Activated CD4-positive, alpha-beta memory T cell treated with anti-CD3 and anti-CD28 coated beads, Interleukin-2, amount 10 ng/mL, durations not matched to agents 7 days and 5 days (primary cell): ENCODE results near the gene MPG. TPM values are rescaled to one million over a fixed set of nuclear protein-coding genes. Genes with fewer than 3 reads are reported as not detected.
"Not testable (repeated sequence)": the region's sequence is repeated elsewhere in the genome, so short reads cannot be mapped to it uniquely, and the experiment has no call there.

Experiments used
- CTCF ChIA-PET: fragments of 350-600 bp; sonication (Branson Sonifier 250); formaldehyde crosslinking; loops from one replicate; lab custom pipeline; 2021; ENCODE audit warnings: antibody characterized with exemption, inconsistent platforms; lab: Charles Lee
- POLR2A ChIA-PET: fragments of 350-600 bp; sonication (Branson Sonifier 250); formaldehyde crosslinking; loops from one replicate; lab custom pipeline; 2021; ENCODE audit warnings: antibody characterized with exemption; lab: Charles Lee
- DNase-seq: peaks from one replicate; pipeline ENCODE4 v3.0.0-alpha.2; 2020
- H3K27ac Mint-ChIP-seq: one replicate; pipeline ENCODE4 v1.8.0; 2021; ENCODE audit warnings: mild to moderate bottlenecking, mixed read lengths
- H3K27me3 Mint-ChIP-seq: one replicate; pipeline ENCODE4 v1.8.0; 2021; ENCODE audit warnings: mixed read lengths
- H3K36me3 Mint-ChIP-seq: one replicate; pipeline ENCODE4 v1.8.0; 2021; ENCODE audit warnings: low read depth, mixed read lengths
- H3K4me1 Mint-ChIP-seq: one replicate; pipeline ENCODE4 v1.8.0; 2021; ENCODE audit warnings: mixed read lengths
- H3K4me3 Mint-ChIP-seq: one replicate; pipeline ENCODE4 v1.8.0; 2021; ENCODE audit warnings: mild to moderate bottlenecking, mixed read lengths
- H3K9me3 Mint-ChIP-seq: one replicate; pipeline ENCODE4 v1.8.0; 2021; ENCODE audit warnings: mixed read lengths
- total RNA-seq, 2 experiments: library from RNA; stranded (reverse); gene quantifications; one replicate each; pipeline ENCODE4 v1.2.3, GENCODE V29; 2021

Gene MPG
- 10 to 100 TPM; 59.9 to 64.3 TPM for total RNA-seq

- POLR2A ChIA-PET, result interaction anchor here (0.9 to 3.2 kb wide), 9 partner anchors 9 to 151 kb away, joined by 3 to 18 read pairs (median 4); partner anchors contain the start of genes LUC7L, POLR3K and SNRNP25
- CTCF ChIA-PET, result interaction anchor here (1.1 to 3.0 kb wide), 4 partner anchors 12 to 19 kb away, joined by 3 to 15 read pairs (median 6); no protein-coding TSS in a partner anchor
- Mint-ChIP-seq H3K36me3 (peaks cover 9% of the 10 kb centered on the region), H3K27me3 (peaks cover 18% of the 10 kb centered on the region), H3K9me3 (no peaks in the 10 kb centered on the region), H3K4me3 (peak within 1 kb of the TSS; percentile 84), H3K4me1 (peaks cover 33% of the 10 kb centered on the region), H3K27ac (peak within 1 kb of the TSS; percentile 82)
- DNase-seq, result peak; percentile 85
Observed at GRCh38 chr16:77807-78443, at the start of gene MPG. Gene MPG (plus strand): TSS chr16:78225. CDS start chr16:78310, 85 bp downstream.

- H3K9me3 Mint-ChIP-seq, H3K27me3 Mint-ChIP-seq, H3K36me3 Mint-ChIP-seq, DNase-seq, CTCF ChIA-PET, POLR2A ChIA-PET, H3K4me3 Mint-ChIP-seq, H3K27ac Mint-ChIP-seq, H3K4me1 Mint-ChIP-seq: not testable (repeated sequence)
Observed at GRCh38 chr16:30627-31026, 47.4 kb upstream of the MPG start.

- POLR2A ChIA-PET, H3K27ac Mint-ChIP-seq, H3K27me3 Mint-ChIP-seq, DNase-seq, H3K36me3 Mint-ChIP-seq, H3K4me3 Mint-ChIP-seq, H3K9me3 Mint-ChIP-seq, CTCF ChIA-PET: not testable (repeated sequence)
- peaks cover 11% of the 10 kb centered on the region for H3K4me1 Mint-ChIP-seq
Observed at GRCh38 chr16:33154-33876, 44.7 kb upstream of the MPG start.

GRCh38 chr16:33877-34647 lies 44.0 kb upstream of the MPG start:
- peaks cover 3% of the 10 kb centered on the region for H3K36me3 Mint-ChIP-seq
- no peak overlapping the region for H3K4me3 Mint-ChIP-seq
- H3K9me3 Mint-ChIP-seq, result no peaks in the 10 kb centered on the region
- no peak for DNase-seq
- ChIA-PET CTCF (no interaction called here), POLR2A (interaction anchor here (0.8 kb wide), 1 partner anchor 19 kb away, joined by 3 read pairs; the partner anchor contains the start of genes POLR3K and SNRNP25)
- H3K27ac Mint-ChIP-seq, result no peak overlapping the region
- no peaks in the 10 kb centered on the region for H3K27me3 Mint-ChIP-seq
- peaks cover 18% of the 10 kb centered on the region for H3K4me1 Mint-ChIP-seq

GRCh38 chr16:34648-34987 lies 43.4 kb upstream of the MPG start:
- CTCF ChIA-PET, result no interaction called here
- Mint-ChIP-seq H3K4me3 (no peak overlapping the region), H3K27ac (no peak overlapping the region), H3K4me1 (peaks cover 24% of the 10 kb centered on the region), H3K27me3 (no peaks in the 10 kb centered on the region), H3K9me3 (no peaks in the 10 kb centered on the region), H3K36me3 (peaks cover 6% of the 10 kb centered on the region)
- no peak for DNase-seq
- POLR2A ChIA-PET, result interaction anchor here (0.8 kb wide), 1 partner anchor 19 kb away, joined by 3 read pairs; the partner anchor contains the start of genes POLR3K and SNRNP25

GRCh38 chr16:35011-35677 lies 42.9 kb upstream of the MPG start:
- POLR2A ChIA-PET, result interaction anchor here (0.8 kb wide), 1 partner anchor 18 kb away, joined by 3 read pairs; the partner anchor contains the start of genes POLR3K and SNRNP25
- H3K4me3 Mint-ChIP-seq, result no peak overlapping the region
- H3K27ac Mint-ChIP-seq, result no peak overlapping the region
- peaks cover 6% of the 10 kb centered on the region for H3K36me3 Mint-ChIP-seq
- no peak for DNase-seq
- H3K4me1 Mint-ChIP-seq, result peaks cover 28% of the 10 kb centered on the region
- no peaks in the 10 kb centered on the region for H3K9me3 Mint-ChIP-seq
- CTCF ChIA-PET, result no interaction called here
- H3K27me3 Mint-ChIP-seq, result no peaks in the 10 kb centered on the region

GRCh38 chr16:35678-36305 lies 42.2 kb upstream of the MPG start:
- no peak for DNase-seq
- CTCF ChIA-PET, result no interaction called here

GRCh38 chr16:36336-36984 lies 41.6 kb upstream of the MPG start:
- peaks cover 29% of the 10 kb centered on the region for H3K4me1 Mint-ChIP-seq
- POLR2A ChIA-PET, result interaction anchor here (0.5 kb wide), 1 partner anchor 57 kb away, joined by 3 read pairs; no protein-coding TSS in a partner anchor
- no peak for DNase-seq

More at GRCh38 chr16:35678-36305, 42.2 kb upstream of the MPG start:
- H3K36me3 Mint-ChIP-seq, result peaks cover 6% of the 10 kb centered on the region
- H3K4me1 Mint-ChIP-seq, result peaks cover 29% of the 10 kb centered on the region
- H3K4me3 Mint-ChIP-seq, result no peak overlapping the region
- H3K27me3 Mint-ChIP-seq, result no peaks in the 10 kb centered on the region
- POLR2A ChIA-PET, result no interaction called here
- no peak overlapping the region for H3K27ac Mint-ChIP-seq
- H3K9me3 Mint-ChIP-seq, result no peaks in the 10 kb centered on the region

GRCh38 chr16:37511-37910 lies 40.5 kb upstream of the MPG start:
- Mint-ChIP-seq H3K36me3 (peaks cover 22% of the 10 kb centered on the region), H3K27me3 (no peaks in the 10 kb centered on the region), H3K4me1 (peaks cover 37% of the 10 kb centered on the region), H3K4me3 (no peak overlapping the region), H3K27ac (no peak overlapping the region), H3K9me3 (no peaks in the 10 kb centered on the region)
- DNase-seq, result no peak
- CTCF ChIA-PET, result no interaction called here
- POLR2A ChIA-PET, result interaction anchor here (0.5 kb wide), 1 partner anchor 56 kb away, joined by 3 read pairs; no protein-coding TSS in a partner anchor

More at GRCh38 chr16:36336-36984, 41.6 kb upstream of the MPG start:
- no peak overlapping the region for H3K4me3 Mint-ChIP-seq
- no peaks in the 10 kb centered on the region for H3K9me3 Mint-ChIP-seq
- peaks cover 13% of the 10 kb centered on the region for H3K36me3 Mint-ChIP-seq
- H3K27me3 Mint-ChIP-seq, result no peaks in the 10 kb centered on the region
- H3K27ac Mint-ChIP-seq, result no peak overlapping the region
- CTCF ChIA-PET, result no interaction called here

GRCh38 chr16:38206-38605 lies 39.8 kb upstream of the MPG start:
- CTCF ChIA-PET, result interaction anchor here (0.7 to 1.7 kb wide), 4 partner anchors 15 to 190 kb away, joined by 3 to 7 read pairs (median 4); partner anchors contain the start of genes POLR3K and SNRNP25
- H3K4me1 Mint-ChIP-seq, result peaks cover 44% of the 10 kb centered on the region
- not testable (repeated sequence) for H3K27me3 Mint-ChIP-seq, H3K4me3 Mint-ChIP-seq, H3K9me3 Mint-ChIP-seq, DNase-seq
- H3K36me3 Mint-ChIP-seq, result peaks cover 29% of the 10 kb centered on the region
- POLR2A ChIA-PET, result interaction anchor here (1.3 to 2.4 kb wide), 2 partner anchors 15 to 39 kb away, joined by 4 to 16 read pairs; partner anchors contain the start of genes POLR3K and SNRNP25
- H3K27ac Mint-ChIP-seq, result peak overlapping the region; percentile 47
